HG02759 (cell line): ENCODE results near the gene ARSK.

Experiments used
- ATAC-seq: cut with Tn5 transposase; IDR thresholded peaks from one replicate; pipeline ENCODE4 v1.9.1; 2021; ENCODE audit warnings: mild to moderate bottlenecking, moderate library complexity; ENCODE audit not compliant: unreplicated experiment

Gene ARSK

DNA sequence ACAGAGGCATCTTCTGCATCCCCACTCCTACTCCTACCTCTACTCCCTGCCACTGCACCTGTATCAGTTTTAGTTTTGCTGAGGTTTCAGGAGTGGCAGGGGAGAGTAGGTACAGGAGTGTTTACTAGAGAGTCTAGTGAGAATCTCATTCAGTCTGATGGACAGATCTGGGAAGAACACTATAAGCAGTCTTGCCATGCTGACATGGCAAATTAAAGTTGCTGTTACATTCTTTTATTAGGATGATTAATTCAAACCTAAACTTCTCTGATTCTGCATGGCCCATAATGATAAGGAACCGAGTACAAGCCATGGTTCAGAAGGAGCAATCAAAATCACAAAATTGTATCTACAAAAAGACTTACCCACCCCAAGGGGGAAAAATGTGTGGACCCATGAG is 7.4 kb downstream of the ARSK start:
- ATAC-seq, result no peak

DNA sequence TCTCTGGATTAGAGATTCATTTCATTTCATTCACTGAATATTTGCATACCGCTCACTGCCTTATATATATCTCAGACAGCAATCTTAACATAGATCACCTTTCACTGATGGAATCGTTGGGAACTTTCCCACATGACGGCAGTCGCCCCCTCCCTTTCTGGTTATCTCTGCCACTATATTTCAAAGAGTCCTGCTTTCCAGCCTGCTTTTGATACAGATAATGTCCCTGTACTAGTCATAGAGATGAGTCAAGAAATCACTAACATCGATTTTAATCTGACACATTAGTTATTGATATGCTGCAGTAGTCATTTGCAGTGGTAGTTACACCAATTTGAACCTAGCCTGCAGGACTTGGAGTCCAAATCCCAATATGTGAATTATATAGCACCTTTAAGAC is 8.5 kb downstream of the ARSK start:
- ATAC-seq, result no peak

DNA sequence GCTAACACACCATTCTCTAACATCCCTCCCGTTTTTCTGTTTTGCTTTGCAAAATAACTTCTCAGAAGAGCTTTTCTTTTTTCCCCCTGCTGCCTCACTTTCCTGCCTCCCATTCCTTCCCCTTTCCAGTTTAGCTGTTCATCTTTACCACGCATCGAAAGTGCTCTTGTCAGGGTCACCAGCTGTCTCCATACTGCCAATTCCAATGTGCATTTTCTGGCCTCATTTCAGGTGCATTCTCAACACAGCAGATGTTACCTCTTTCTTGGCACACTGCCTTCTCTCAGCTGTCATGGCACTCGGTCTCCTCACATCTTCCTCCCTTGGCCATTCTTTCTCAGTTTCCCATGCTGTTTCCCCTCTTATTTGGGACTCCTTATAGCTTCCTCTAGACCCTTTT is 9.5 kb downstream of the ARSK start:
- ATAC-seq, result no peak

DNA sequence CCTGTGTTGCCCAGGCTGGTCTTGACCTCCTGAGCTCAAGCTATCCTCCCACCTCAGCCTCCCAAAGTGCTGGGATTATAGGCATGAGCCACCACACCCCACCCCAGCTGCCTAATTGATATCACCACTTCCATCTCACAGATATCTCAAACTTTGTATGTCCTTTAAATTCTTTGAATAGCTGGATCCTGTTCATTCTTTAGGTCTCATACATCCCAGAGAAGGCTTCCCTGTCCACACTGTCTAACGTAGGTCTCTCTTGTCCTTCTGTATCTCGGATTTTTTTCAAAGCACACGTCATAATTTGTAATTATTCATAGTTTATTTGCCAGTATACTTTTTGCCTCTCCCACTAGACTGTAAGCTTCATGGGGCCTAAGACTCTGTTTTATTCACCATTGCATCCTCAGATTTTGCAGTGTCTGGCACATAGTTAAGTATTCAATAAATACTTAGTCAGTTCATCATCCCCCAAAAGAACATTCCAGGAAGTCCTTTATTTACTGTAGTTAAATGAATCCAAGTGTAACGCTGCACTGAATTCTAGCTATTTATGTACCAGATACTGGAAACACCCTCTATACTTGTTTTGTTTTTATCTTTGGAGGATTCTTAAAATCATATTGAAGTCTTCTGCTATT is 10.5 kb downstream of the ARSK start:
- no peak for ATAC-seq

DNA sequence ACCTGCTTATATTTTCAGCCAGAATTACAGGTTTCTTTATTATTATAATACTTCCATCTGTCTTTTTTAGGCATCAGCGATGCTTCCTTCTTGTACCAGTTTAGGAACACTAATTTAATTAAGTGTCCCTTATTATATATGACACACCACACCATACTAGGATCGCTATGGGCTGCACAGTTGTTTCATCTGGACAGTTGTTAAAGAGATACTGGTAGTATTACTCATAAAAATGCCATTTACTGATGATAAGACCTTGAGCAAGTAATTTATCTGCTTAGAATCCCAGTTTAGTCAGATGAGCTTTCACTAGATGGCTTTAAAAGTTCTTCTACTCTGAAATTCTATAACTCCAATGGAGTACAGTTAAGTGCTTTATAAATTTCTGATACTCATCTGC is 17.1 kb downstream of the ARSK start:
- ATAC-seq, result no peak

DNA sequence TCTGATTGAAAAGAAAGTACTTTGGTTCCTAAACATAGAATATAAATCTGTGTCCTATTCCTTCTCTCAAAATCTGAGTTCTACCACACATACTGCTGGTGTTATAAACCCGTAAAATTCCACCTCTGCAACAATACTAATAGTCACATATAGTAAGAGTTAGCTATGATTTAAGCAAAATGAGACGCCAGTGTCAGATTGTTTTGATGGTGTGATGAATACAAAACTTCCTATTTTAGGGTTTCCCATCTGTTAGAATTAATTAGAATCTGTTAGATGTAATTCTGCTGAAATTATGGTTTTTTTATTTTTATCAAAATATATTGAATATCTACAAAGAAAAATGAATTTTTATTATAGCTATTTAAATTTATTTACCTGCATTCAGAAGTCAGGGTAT is 26.7 kb downstream of the ARSK start:
- no peak for ATAC-seq

DNA sequence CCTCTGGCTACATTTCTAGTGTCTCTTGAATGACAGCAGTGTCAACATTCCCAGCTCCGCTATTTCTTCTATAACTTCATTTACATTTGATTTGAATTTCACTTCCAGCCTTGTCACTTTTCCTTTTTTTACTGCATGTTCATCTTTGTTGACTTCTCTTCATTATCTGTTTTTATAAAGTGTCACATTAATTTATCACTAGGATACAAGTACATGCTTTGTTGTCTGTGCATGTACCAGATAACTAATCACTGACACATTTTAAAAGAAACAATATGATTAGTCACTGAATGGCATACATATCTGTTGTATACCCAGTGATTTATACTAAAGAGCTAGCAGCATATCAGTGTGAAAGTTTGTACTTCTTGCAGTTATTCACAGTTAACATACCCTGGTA is 29.1 kb downstream of the ARSK start:
- ATAC-seq, result no peak

DNA sequence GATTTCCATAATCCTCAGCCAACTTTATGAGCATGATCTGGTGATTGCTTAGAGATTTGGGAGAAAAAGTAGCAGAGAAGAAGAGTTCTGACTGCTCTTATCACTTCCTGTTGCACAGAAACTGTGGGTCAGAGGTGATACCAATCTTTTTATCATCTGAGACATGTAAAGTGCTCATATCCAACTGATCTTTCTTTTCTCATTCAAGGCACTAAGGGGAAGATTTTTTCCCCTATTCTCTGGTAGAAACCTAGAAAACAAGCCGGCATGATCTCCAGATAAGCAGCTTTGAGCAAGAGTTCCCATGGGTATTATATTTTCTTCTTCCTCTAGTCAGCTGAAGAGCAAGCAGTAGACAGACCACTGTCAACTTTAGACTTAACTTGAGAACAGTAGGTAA is 36.0 kb downstream of the ARSK start:
- no peak for ATAC-seq

DNA sequence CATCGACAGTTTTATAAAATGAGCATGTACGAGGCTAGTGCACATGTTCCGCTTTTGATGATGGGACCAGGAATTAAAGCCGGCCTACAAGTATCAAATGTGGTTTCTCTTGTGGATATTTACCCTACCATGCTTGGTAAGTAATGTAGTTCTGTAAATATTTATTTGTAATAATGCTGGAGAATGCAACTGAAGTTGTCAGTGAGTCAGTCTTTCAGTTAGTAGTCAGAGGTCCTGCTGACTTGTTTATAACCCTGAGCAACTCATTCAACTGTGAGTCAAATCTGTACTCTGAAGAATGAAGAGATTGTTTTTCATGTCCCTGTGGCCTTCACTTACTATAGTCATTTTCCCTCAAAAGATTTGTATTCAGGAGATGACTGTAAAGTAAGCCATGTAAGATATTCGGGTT is 36.6 kb downstream of the ARSK start:
- peak; percentile 97 for ATAC-seq

DNA sequence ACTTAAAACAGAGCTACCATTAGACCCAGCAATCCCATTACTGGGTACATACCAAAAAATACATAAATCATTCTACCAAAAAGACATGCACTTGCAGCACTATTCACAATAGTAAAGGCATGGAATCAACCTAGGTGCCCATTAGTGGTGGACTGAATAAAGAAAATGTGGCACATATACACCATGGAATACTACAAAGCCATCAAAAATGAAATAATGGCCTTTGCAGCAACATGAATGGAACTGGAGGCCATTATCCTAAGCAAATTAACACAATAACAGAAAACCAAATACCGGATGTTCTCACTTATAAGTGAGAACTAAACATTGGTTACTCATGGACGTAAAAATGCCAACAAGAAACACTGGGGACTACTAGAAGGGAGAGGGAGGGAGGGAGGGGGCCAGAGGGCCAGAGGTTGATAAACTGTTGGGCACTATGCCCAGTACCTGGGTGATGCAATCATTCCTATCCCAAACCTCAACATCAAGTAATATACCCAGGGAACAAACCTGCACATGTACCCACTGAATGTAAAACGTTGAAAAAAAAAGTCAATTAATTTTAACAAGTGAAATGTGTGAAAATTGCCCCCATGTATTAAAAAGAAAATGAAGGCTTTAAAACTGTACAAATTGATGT is 40.5 kb downstream of the ARSK start:
- ATAC-seq, result no peak

DNA sequence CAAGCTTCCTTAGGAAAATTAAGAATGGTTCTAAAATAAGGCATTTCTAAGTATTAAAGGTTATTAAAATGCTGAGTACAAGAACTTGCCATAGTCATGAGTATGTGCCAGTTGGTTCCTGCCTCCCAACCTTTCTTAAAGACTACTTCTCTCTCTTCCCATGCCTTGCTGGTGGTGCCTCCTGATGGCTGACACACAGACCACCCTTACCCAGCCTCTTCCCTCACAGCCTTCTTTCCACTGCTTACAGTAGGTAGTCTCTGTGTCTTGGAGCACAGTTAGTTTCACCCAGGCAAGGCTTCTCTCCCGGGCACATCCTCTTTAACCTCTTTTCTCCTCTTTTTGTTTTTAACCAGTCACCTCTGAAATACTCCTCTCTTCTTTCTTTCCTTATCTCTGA is 44.4 kb downstream of the ARSK start:
- ATAC-seq, result no peak

DNA sequence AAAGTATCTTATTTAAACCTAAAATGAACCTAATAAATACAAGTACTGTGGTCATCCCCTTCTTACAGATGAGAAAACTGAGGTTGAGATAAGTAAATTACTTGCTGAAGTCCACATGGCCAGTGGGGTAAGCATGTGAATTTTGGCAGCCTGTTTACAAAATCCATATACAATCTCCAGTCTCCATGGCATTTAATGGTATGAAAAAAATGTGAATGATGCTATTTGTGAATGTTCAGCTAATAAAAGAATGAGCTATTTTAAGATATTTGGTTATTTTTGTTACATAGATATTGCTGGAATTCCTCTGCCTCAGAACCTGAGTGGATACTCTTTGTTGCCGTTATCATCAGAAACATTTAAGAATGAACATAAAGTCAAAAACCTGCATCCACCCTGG is 45.7 kb downstream of the ARSK start:
- no peak for ATAC-seq

DNA sequence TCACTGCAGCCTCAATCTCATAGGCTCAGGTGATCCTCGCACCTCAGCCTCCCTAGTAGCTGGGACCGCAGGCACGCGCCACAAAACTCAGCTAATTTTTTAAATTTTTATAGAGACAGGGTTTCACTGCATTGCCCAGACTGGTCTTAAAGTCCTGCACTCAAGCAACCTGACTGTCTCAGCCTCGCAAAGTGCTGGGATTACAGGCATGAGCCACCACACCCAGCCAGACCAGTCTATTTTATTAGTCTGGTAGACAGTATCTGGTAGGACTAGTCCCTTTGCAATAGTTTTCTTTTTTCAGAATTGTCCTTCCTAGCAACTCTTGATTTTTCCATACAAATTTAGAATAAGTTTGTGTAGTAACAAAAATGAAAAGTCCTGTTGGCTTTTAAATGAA is 50.9 kb downstream of the ARSK start:
- no peak for ATAC-seq

DNA sequence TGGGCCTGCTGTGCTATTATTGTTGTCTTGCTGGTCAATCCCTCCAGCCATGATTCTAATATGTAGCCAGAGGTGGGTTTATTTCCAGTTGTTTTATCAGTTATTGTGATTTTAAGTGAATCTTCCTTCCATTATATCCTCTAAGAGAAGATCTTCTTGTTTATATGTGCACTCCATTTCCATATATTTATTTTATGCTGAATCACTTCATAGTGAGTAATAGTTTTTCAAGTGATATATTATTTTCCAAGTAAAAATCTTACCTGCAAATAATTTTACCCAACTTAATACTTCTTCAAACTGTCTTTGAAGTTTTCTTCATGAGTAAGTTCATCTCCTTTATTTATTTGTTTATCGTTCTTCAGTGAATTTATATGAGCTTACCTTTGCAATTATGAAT is 51.5 kb downstream of the ARSK start:
- no peak for ATAC-seq

DNA sequence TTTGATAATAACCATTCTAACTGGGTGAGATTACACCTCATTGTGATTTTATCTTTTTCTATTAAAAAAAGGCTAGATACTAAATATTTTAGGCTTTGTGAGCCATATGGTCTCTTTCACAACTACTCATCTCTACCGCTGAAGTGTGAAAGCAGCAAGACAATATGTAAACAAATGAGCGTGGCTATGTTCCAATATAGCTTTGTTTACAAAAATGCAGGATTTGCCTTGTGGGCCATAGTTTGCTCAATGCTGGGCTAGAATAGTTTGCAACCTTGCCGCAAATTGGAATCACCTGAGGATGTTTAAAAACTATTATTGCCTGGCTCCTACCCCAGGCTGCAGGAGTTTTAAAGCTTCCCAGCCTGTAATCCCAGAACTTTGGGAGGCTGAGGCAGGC is 54.8 kb downstream of the ARSK start:
- no peak for ATAC-seq

DNA sequence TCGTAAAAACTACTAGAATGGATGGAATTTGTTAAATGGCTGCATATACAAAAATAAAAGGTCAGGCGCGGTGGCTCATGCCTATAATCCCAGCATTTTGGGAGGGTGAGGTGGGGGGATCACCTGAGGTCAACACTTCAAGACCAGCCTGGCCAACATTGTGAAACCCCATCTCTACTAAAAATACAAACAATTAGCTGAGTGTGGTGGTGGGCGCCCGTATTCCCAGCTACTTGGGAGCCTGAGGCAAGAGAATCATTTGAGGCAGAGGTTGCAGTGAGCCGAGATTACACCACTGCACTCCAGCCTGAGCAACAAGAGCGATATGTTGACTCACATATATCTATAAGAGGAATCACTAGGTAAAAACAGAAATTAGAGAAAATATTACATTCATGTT is 55.6 kb downstream of the ARSK start:
- no peak for ATAC-seq

DNA sequence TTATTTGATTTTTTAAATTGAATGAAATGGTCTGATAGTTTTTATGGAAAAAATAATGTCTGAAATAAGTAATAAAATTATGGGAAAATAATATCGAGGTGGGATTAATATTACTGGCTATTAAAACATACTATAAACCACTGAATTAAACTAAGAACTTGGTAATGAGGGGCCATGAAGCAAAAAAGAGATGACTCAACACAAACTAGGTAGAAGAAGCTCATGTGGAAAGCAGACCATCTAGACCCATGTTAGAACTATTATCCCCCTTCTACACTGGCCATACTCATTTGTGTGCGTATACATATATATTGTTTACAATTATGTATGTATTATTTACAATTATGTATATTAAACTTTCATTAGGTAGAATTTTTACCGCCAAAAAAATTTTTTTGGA is 56.5 kb downstream of the ARSK start:
- no peak for ATAC-seq

DNA sequence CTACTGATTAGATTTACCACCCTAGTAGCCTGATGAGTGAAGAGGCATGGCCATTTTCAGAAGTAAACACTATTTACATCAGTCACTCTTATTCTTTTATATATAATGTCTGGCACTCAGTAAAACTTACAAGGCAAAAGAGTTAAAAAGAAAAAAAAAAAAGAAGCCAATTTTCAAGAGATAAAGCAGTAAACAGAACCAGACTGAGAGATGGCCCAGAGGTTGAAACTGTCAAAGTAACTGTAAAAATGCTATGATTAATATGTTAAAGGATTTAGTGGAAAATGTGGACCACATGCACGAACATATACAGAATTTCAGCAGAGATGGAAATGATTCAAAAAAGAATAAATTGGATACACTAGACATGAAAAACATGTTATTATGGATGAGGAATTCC is 58.6 kb downstream of the ARSK start:
- ATAC-seq, result no peak

DNA sequence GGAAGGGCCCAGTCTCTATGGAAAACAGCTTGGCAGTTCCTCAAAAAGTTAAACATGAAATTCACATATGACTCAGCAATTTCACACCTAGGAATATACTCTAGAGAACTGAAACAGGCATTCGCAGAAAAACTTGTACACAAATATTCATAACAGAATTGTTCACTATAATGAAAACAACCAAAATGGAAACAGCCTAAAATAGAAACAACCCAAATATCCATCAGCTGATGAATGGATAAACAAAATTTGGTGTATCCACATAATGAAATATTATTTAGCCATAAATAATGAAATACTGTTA is 60.2 kb downstream of the ARSK start:
- ATAC-seq, result no peak

DNA sequence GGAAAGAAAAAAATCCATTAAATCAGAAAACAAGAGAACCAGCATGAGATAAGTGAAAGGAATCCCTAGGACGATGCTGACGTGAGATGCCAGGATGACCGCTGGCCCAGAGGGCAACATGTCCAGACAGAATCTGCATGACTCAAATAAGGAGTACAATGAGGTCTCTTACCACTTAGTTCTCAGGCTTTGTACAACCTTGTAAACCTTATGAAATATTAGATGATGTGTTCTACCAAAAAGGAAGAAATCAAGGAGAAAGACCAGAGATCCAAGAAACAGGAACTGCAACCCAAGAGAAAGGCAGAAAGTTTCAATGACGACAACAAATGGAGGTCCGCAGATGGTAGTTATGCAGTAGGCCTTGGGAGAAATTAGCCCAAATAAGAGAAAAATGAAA is 62.2 kb downstream of the ARSK start:
- no peak for ATAC-seq

DNA sequence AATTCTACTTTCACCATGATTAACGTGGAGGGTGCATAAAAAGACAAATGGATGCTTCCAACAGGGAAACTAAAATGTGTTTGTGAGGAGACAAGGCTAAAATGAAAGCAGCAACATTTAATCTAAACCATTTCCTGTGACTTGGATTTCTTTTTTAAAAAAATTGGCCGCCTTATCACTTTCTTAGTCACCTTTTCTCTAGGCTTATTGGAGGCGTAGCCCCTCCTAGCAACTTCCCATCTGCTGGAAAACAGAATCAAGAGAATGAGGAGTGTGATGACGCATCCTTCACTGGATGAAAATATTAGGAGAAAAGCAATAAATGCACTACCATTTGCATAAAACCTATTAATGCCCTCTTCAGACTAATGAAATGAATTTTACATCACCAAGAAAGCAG is 64.2 kb downstream of the ARSK start:
- no peak for ATAC-seq

DNA sequence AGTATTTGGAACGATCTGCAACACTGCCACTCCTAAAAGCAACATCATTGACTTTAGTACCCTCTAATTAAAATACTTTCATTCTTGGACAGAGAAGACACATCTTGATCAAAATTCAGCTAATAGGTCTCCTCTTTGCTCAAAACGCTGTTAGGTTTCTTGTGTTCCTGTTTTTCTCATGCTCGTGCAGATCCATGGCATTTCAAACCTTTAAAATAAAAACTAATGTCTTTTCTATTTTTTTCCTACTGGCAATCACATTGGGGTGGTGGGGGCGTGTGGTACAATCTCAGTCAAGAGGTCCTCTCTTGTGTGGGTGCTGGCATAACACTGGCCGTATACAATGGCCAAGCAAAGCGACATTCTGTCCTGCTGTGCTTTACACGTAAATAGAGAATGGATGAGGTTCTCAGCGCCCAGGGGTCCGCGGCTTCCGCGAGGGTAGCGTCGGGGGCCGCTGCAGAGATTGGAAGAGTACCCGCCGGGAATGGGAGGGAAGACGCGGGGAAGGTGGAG is 64.7 kb downstream of the ARSK start:
- ATAC-seq, result no peak
